ENCODE data around the gene DEFB126. TPM values are rescaled to one million over a fixed set of nuclear protein-coding genes. Genes with fewer than 3 reads are reported as not detected.

Gene DEFB126
- total RNA-seq, 1 donor from 2014 or later, result not detected

Other genes starting within 250 kb of the DEFB126 start
- gene DEFB125, start 54.9 kb upstream of the DEFB126 start, total RNA-seq, result not detected
- not detected for gene DEFB127, start 14.9 kb downstream of the DEFB126 start, total RNA-seq
- gene DEFB128, start 47.1 kb downstream of the DEFB126 start, total RNA-seq, result not detected
- not detected for gene DEFB129, start 84.7 kb downstream of the DEFB126 start, total RNA-seq
- not detected for gene DEFB132, start 115.1 kb downstream of the DEFB126 start, total RNA-seq
- 4.6 TPM for gene C20orf96, start 148.2 kb downstream of the DEFB126 start, total RNA-seq
- 11.8 TPM for gene ZCCHC3, start 155.0 kb downstream of the DEFB126 start, total RNA-seq
- 16.2 TPM for gene SOX12, start 183.0 kb downstream of the DEFB126 start, total RNA-seq
- 14.5 TPM for gene NRSN2, start 204.5 kb downstream of the DEFB126 start, total RNA-seq
- gene TRIB3, start 238.2 kb downstream of the DEFB126 start, total RNA-seq, result 0.67 TPM